NCI-H510A (cell line): ENCODE measurements around the gene LURAP1L.
"Not testable (repeated sequence)": the region's sequence is repeated elsewhere in the genome, so short reads cannot be mapped to it uniquely, and the experiment has no call there.

ENCODE experiments used
- DNase-seq: peaks from one replicate; lab custom pipeline; 2025; lab: John Stamatoyannopoulos, UW

LURAP1L gene

GRCh38 chr9:12860998-12861397, 86.2 kb downstream of the LURAP1L start:
- DNase-seq, result no peak

GRCh38 chr9:12862611-12863410, 88.0 kb downstream of the LURAP1L start:
- DNase-seq, result no peak

- DNase-seq, result no peak
Measured at GRCh38 chr9:12863618-12864017, 88.8 kb downstream of the LURAP1L start.

- not testable (repeated sequence) for DNase-seq
Measured at GRCh38 chr9:12865380-12865779, 90.6 kb downstream of the LURAP1L start.
